GM21360 (cell line): ENCODE data around the gene NMNAT1.
"Not testable (repeated sequence)": the region's sequence is repeated elsewhere in the genome, so short reads cannot be mapped to it uniquely, and the experiment has no call there.

Experiments used
- ATAC-seq: cut with Tn5 transposase; IDR thresholded peaks from one replicate; pipeline ENCODE4 v1.9.1; 2021; ENCODE audit warnings: mild to moderate bottlenecking, moderate library complexity; ENCODE audit not compliant: unreplicated experiment

The NMNAT1 gene

GRCh38 chr1:9917901-9918300, 25.4 kb upstream of the NMNAT1 start:
- ATAC-seq: no peak

GRCh38 chr1:9920606-9921005, 22.7 kb upstream of the NMNAT1 start:
- no peak for ATAC-seq

GRCh38 chr1:9922342-9922741, 20.9 kb upstream of the NMNAT1 start:
- no peak for ATAC-seq

GRCh38 chr1:9927259-9927658, 16.0 kb upstream of the NMNAT1 start:
- ATAC-seq: no peak

DNA sequence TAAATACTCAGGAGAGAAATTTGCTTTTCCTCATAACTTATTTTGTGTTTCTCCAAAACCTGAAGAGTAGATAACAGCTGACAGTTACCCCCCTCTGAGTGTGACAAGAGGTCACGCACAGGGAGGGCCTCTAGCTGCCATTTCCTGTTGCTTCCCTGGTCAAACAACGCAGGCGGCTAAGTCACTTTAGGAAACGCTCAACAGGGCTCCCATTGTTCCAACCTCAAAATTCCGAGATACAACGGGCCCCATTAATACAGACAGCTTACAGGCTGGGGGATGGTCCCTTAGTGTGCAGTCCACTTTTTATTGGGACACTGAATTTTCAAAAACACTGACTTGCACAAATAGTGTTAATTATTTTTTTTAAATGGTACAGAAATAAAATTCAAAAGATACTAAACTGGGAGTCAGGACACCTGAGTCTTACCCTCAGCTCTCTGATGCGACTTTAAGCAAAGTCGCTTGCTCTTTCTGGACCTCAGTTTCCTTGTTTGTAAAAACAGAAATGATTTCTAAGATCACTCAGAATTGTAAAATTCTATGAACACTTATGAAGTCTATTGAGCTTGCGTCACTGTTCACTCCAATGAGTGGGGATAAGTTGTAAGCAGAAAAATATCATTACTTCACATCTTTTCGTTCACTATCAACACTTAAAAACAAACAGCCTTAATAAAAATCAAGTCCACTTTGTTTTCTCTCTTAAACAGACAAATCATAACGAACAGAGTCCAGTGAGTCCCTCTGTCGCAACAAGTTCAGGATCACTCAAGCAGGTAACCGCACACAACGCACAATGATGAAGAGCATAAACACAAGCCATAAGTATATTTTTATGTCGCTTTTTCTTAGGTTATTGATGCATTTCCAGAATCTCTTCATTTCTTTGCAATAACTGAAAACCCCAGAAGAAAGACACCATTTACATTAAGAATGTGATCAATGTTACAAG, 13.6 kb upstream of the NMNAT1 start:
- no peak for ATAC-seq

DNA sequence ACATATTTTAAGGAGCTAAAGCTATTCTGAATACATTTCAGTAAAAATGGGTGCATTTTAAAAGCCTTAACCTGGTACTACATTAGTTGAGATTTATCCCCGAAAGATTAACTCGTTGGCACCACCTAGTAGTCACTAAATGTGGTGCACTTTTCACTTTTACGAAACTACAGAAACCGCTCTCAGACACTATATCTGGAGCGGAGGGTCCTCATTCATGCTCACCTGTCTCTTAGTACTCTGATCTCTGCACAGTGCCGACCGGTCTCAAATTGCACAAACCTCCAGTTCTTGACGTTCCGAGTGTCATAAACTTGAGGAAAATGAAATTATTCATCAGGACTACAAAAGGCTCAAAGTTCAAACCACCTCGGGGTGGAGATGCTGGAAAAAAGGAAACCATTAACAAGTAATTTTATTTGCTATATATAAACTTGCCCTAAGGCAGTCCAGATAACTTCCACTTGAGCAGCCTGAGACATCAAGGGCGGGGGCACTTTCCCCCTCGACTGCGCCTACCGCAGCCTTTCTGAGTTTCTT, 806 bp upstream of the NMNAT1 start:
- ATAC-seq: no peak

DNA sequence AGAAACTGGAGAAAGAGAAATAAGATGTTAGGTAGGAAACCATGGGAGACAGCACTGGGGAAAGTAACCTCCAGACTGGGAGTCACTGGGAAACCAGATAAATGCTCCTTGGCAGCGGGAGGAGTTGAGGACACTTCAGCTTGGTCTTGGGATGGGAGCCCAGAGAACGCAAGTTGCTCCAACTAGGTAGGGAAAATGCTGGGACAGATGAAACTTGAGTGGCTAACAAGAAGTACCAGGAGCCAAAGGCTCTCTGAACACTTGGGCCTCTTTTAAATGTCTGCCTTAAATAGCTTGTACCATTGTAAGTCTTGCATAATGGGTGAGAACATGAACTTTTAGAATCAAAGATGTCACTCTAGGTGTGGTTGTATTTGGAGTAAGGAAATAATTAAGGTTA, 3.0 kb downstream of the NMNAT1 start:
- ATAC-seq: no peak

GRCh38 chr1:9957726-9958125, 14.5 kb downstream of the NMNAT1 start:
- no peak for ATAC-seq

DNA sequence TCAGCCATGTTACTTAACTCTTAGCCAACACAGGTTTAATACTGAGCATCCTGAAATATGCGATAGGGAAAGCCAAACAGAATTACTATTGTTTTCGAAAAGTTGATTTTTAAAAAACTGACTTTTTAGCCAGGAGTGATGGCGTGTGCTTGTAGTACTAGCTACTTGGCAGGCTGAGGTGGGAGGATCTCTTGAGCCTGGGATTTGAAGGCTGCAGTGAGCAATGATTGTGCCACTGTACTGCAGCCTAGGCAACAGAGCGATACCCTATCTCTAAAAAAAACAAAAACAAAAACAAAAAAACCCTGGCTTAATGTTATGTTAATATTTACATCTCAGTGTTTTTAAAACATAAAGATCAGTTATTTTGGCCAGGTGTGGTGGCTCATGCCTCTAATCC, 16.7 kb downstream of the NMNAT1 start:
- ATAC-seq: no peak

- ATAC-seq: no peak
These were observed 17.7 kb downstream of the NMNAT1 start for GRCh38 chr1:9960706-9961562.

DNA sequence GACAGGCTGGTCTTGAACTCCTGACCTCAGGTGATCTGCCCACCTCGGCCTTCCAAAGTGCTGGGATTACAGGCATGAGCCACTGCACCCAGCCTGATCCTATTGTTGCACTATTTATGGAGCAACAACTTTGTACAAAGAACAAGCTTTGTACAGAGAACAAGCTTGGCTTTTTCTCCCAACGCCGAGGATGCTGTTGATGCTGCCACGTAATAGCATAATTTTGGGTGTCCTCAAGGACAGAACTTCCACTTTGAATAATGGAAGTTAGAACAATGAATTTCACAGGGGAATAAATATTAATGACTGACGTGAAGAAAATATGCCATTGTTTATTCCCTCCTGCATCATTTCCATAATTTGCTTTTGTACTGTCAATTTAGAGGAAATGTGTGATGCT, 41.0 kb downstream of the NMNAT1 start:
- ATAC-seq: no peak

DNA sequence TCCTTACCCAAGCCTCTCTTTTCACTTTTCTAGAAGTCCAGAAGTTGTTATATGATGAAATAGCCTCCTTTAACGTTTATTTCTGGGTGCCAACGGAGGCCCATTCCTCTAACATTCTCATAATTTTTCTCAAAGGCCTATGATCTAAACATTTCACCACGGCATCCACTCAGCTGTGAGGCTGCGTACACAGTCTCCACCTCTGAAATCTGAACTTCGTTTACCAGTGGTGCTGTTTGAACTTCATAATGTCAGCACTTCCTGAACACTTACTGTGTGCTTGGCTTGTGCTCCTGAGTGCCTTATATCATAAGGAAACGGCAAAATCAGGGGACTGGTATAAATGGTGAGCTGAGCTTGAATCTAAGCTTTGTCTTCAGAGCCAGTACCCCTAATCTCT, 41.7 kb downstream of the NMNAT1 start:
- ATAC-seq: no peak

GRCh38 chr1:9989773-9990172, 46.5 kb downstream of the NMNAT1 start:
- no peak for ATAC-seq

DNA sequence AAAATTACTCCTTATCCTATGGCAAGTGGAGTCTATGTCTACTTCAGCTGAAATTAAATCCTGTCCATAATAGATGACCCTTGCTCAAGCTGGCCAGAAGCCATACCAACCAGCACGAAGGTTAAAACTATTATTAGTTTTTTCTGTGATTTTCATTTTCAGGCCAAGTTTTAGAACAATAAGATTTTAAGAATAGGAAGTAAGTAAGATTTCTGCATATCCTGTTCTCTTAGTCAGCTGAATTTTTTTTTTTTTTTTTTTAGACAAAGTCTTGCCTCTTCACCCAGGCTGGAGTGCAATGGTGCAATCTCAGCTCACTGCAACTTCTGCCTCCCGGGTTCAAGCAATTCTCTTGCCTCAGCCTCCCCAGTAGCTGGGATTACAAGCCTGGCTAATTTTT, 47.7 kb downstream of the NMNAT1 start:
- ATAC-seq: no peak

- no peak for ATAC-seq
These were observed 49.6 kb downstream of the NMNAT1 start for GRCh38 chr1:9992910-9993309.

- no peak for ATAC-seq
These were observed 50.3 kb downstream of the NMNAT1 start for GRCh38 chr1:9993561-9994075.

GRCh38 chr1:9996624-9997582, 53.6 kb downstream of the NMNAT1 start, which contains the start of gene RBP7:
TSS of gene RBP7 (plus strand) at chr1:9997228. CDS start at chr1:9997259, 31 bp downstream.
- ATAC-seq: no peak

DNA sequence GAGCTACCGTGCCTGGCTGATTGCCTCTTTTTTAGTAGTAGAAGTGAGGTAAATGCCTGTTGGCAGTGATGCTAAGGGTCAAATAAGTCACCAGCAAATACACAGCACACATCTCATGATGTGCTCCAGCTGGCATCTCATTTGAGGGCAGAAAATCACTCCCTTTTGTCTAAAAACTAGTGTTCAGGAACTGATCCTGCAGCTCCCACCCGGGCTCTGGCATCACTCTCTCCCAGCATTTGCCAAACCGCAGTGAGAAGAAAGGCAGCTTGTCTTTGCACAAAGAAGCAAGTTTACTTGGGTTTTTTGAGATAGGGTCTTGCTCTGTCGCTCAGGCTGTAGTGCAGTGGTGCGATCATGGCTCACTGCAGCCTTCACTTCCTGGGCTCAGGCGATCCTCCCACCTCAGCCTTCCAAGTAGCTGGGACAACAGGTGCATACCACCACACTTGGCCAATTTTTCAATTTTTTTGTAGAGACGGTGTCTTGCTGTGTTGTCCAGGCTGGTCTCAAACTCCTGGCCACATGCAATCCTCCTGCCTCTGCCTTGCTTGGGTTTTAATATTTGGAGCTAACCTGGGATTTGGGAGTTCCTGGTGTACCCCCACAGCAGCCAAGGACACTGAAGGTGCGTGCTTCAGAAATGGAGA, 57.9 kb downstream of the NMNAT1 start:
- no peak for ATAC-seq

- not testable (repeated sequence) for ATAC-seq
These were observed 62.0 kb downstream of the NMNAT1 start for GRCh38 chr1:10005248-10005647.

DNA sequence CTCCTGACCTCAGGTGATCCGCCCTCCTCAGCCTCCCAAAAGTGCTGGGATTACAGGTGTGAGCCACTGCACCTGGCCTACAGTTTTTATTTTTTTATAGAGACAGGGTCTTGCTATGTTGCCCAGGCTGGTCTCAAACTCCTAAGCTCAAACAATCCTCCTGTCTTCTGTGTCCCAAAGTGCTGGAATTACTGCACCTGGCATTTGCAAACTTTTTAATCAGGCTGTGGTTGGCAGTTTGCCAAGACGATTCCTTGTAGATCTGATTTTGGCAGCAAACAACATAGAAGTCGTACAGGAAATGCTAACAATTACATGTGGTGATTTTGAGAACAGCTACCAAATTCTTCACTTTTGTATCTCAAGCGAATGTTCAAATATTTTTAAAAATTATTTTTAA, 63.9 kb downstream of the NMNAT1 start:
- no peak for ATAC-seq
